ENCODE data around the gene TRIM24. TPM values are rescaled to one million over a fixed set of nuclear protein-coding genes. Genes with fewer than 3 reads are reported as not detected.

The TRIM24 gene
- total and polyA plus RNA-seq, 7 donors: 4.7 to 21.4 (median 15.0) TPM

GRCh38 chr7:138514044-138514443 is 54.0 kb downstream of the TRIM24 start:
- no peaks in the 10 kb centered on the region for H3K27me3 ChIP-seq (ENCODE audit: insufficient read depth in 3 of 3, low read length in 2 of 3)
- H3K4me1 ChIP-seq: peaks cover 4% of the 10 kb centered on the region
- ATAC-seq (peak in 1 of 4 donors; percentile 69), DNase-seq (no peak)
- WGBS, 3 donors: 14 to 35% (median 17%) methylated on average over 1 of the region's 1 CpG
- intact Hi-C loops (cut with DNase I): loop anchor here in 1 of 2 donors (5.0 kb wide), 1 partner anchor 42 kb away; no protein-coding TSS in a partner anchor
- H3K36me3 ChIP-seq (ENCODE audit: insufficient read depth in 1 of 2, low read depth in 1 of 2): peaks cover 2 to 3% of the 10 kb centered on the region in 2 donors
- H3K9me3 ChIP-seq: no peaks in the 10 kb centered on the region
- no peak for TF ChIP-seq CTCF (IDR thresholded peaks at IDR 0.05)
- no peak overlapping the region for H3K4me3 ChIP-seq
- no peak overlapping the region for H3K27ac ChIP-seq

GRCh38 chr7:138515001-138515528 is 55.0 kb downstream of the TRIM24 start:
- TF ChIP-seq CTCF (IDR thresholded peaks at IDR 0.05): no peak
- no peak overlapping the region for H3K27ac ChIP-seq
- no peak overlapping the region for H3K4me3 ChIP-seq
- intact Hi-C loops (cut with DNase I): no loop called here
- no peak for ATAC-seq
- H3K4me1 ChIP-seq: peaks cover 4% of the 10 kb centered on the region
- no peaks in the 10 kb centered on the region for H3K27me3 ChIP-seq (ENCODE audit: insufficient read depth in 3 of 3, low read length in 2 of 3)
- no peak for DNase-seq
- 92 to 93% (median 92%) methylated on average over 7 of the region's 7 CpGs for WGBS, 3 donors
- no peaks in the 10 kb centered on the region for H3K9me3 ChIP-seq
- H3K36me3 ChIP-seq (ENCODE audit: insufficient read depth in 1 of 2, low read depth in 1 of 2): peaks cover 7 to 12% of the 10 kb centered on the region in 2 donors

GRCh38 chr7:138519061-138519798 is 59.2 kb downstream of the TRIM24 start:
- Histone ChIP-seq H3K27me3 (ENCODE audit: insufficient read depth in 3 of 3, low read length in 2 of 3) (no peaks in the 10 kb centered on the region), H3K4me3 (no peak overlapping the region), H3K27ac (no peak overlapping the region), H3K4me1 (no peaks in the 10 kb centered on the region), H3K36me3 (ENCODE audit: insufficient read depth in 1 of 2, low read depth in 1 of 2) (peaks cover 7 to 20% of the 10 kb centered on the region in 2 donors), H3K9me3 (no peaks in the 10 kb centered on the region)
- intact Hi-C loops (cut with DNase I): no loop called here
- no peak for DNase-seq
- no peak for ATAC-seq
- WGBS, 3 donors: 96 to 99% (median 97%) methylated on average over 4 of the region's 4 CpGs
- no peak for TF ChIP-seq CTCF (IDR thresholded peaks at IDR 0.05)

- ATAC-seq: no peak
- H3K36me3 ChIP-seq (ENCODE audit: insufficient read depth in 1 of 2, low read depth in 1 of 2): peaks cover 7 to 25% of the 10 kb centered on the region in 2 donors
- intact Hi-C loops (cut with DNase I): no loop called here
Measured at GRCh38 chr7:138520742-138521141, 60.7 kb downstream of the TRIM24 start.

More at GRCh38 chr7:138520742-138521141, 60.7 kb downstream of the TRIM24 start:
- no peak for TF ChIP-seq CTCF (IDR thresholded peaks at IDR 0.05)
- no peak for DNase-seq
- H3K4me1 ChIP-seq: no peaks in the 10 kb centered on the region
- H3K27ac ChIP-seq: no peak overlapping the region
- peaks cover under 1% of the 10 kb centered on the region for H3K9me3 ChIP-seq
- WGBS, 3 donors: 97 to 99% (median 98%) methylated on average over 4 of the region's 4 CpGs
- no peaks in the 10 kb centered on the region for H3K27me3 ChIP-seq (ENCODE audit: insufficient read depth in 3 of 3, low read length in 2 of 3)
- H3K4me3 ChIP-seq: no peak overlapping the region
